RWPE1 (cell line): ENCODE data around the gene CIAO2A.

Experiments used
- CTCF ChIA-PET: fragments of 350-600 bp; sonication (Branson Sonifier 250); formaldehyde crosslinking; extraction: SDS; loops from one replicate; lab custom pipeline; 2021; lab: Yijun Ruan, JAX
- POLR2A ChIA-PET: fragments of 400-600 bp; formaldehyde crosslinking; extraction: SDS; loops from one replicate; lab custom pipeline; 2020; ENCODE audit warnings: antibody characterized with exemption; ENCODE audit not compliant: low non-redundant PET; lab: Yijun Ruan, JAX
- DNase-seq: peaks from one replicate; pipeline ENCODE4 v3.0.0; 2012; ENCODE audit warnings: low spot score
- H3K27ac ChIP-seq: fragments of 450-650 bp; 2 replicates; pipeline ENCODE4 v1.5.1; 2017
- CTCF ChIP-seq: fragments of 450-650 bp; conservative IDR thresholded peaks from 2 replicates; pipeline ENCODE4 v1.5.1; 2017; ENCODE audit warnings: low read depth, mild to moderate bottlenecking

Gene CIAO2A

GRCh38 chr15:64136347-64136746, 42.7 kb upstream of the CIAO2A start:
- no peak for TF ChIP-seq CTCF
- no peak overlapping the region for H3K27ac ChIP-seq
- ChIA-PET POLR2A (no interaction called here), CTCF (no interaction called here)
- no peak for DNase-seq

- no peak overlapping the region for H3K27ac ChIP-seq
- no peak for TF ChIP-seq CTCF
- DNase-seq = no peak
- ChIA-PET CTCF (interaction anchor here (1.0 kb wide), 1 partner anchor 19 kb away, joined by 3 read pairs; no protein-coding TSS in a partner anchor), POLR2A (no interaction called here)
Observed at GRCh38 chr15:64134345-64134829, 40.7 kb upstream of the CIAO2A start.

GRCh38 chr15:64133623-64134344, 40.1 kb upstream of the CIAO2A start:
- TF ChIP-seq CTCF = no peak
- DNase-seq = no peak
- POLR2A ChIA-PET = no interaction called here
- CTCF ChIA-PET = interaction anchor here (0.6 to 1.0 kb wide), 2 partner anchors 19 to 524 kb away, joined by 3 to 5 read pairs; no protein-coding TSS in a partner anchor
- H3K27ac ChIP-seq = no peak overlapping the region

GRCh38 chr15:64132217-64132616, 38.6 kb upstream of the CIAO2A start:
- TF ChIP-seq CTCF = no peak
- ChIA-PET POLR2A (no interaction called here), CTCF (interaction anchor here (1.2 to 2.1 kb wide), 2 partner anchors 15 to 21 kb away, joined by 4 to 7 read pairs; no protein-coding TSS in a partner anchor)
- no peak overlapping the region for H3K27ac ChIP-seq
- no peak for DNase-seq

GRCh38 chr15:64131547-64131946, 37.9 kb upstream of the CIAO2A start:
- no peak for TF ChIP-seq CTCF
- ChIA-PET CTCF (interaction anchor here (0.9 to 2.1 kb wide), 4 partner anchors 9 to 22 kb away, joined by 3 to 7 read pairs (median 4); no protein-coding TSS in a partner anchor), POLR2A (no interaction called here)
- no peak for DNase-seq
- no peak overlapping the region for H3K27ac ChIP-seq

GRCh38 chr15:64130159-64130558, 36.5 kb upstream of the CIAO2A start:
- ChIA-PET POLR2A (no interaction called here), CTCF (interaction anchor here (0.6 to 2.1 kb wide), 2 partner anchors 23 to 51 kb away, joined by 3 to 7 read pairs; no protein-coding TSS in a partner anchor)
- no peak overlapping the region for H3K27ac ChIP-seq
- no peak for DNase-seq
- TF ChIP-seq CTCF = no peak
